Activated CD8-positive, alpha-beta T cell treated with anti-CD3 and anti-CD28 coated beads, Interleukin-2, amount 10 ng/mL, durations not matched to agents 7 days and 5 days (primary cell): ENCODE measurements around the gene ZNF324B. TPM values are rescaled to one million over a fixed set of nuclear protein-coding genes. Genes with fewer than 3 reads are reported as not detected.
"Not testable (repeated sequence)": the region's sequence is repeated elsewhere in the genome, so short reads cannot be mapped to it uniquely, and the experiment has no call there.

ENCODE experiments used
- ATAC-seq: fragments of 150-1000 bp; cut with Tn5 transposase; one replicate; pipeline ENCODE4 v1.10.0; 2021; ENCODE audit warnings: moderate library complexity
- CTCF ChIA-PET: fragments of 350-600 bp; sonication (Branson Sonifier 250); formaldehyde crosslinking; loops from one replicate; lab custom pipeline; 2021; ENCODE audit warnings: antibody characterized with exemption; lab: Charles Lee
- POLR2A ChIA-PET: fragments of 350-600 bp; sonication (Branson Sonifier 250); formaldehyde crosslinking; loops from one replicate; lab custom pipeline; 2021; ENCODE audit warnings: antibody characterized with exemption; lab: Charles Lee
- DNase-seq: peaks from one replicate; pipeline ENCODE4 v3.0.0-alpha.2; 2020
- H3K27ac Mint-ChIP-seq: one replicate; pipeline ENCODE4 v1.8.0; 2021; ENCODE audit warnings: mild to moderate bottlenecking, mixed read lengths
- H3K27me3 Mint-ChIP-seq: one replicate; pipeline ENCODE4 v1.8.0; 2021; ENCODE audit warnings: low read depth, mixed read lengths
- H3K36me3 Mint-ChIP-seq: one replicate; pipeline ENCODE4 v1.8.0; 2021; ENCODE audit warnings: low read depth, mixed read lengths
- H3K4me1 Mint-ChIP-seq: one replicate; pipeline ENCODE4 v1.8.0; 2021; ENCODE audit warnings: low read depth, mixed read lengths
- H3K4me3 Mint-ChIP-seq: one replicate; pipeline ENCODE4 v1.8.0; 2021; ENCODE audit warnings: mild to moderate bottlenecking, mixed read lengths
- H3K9me3 Mint-ChIP-seq: one replicate; pipeline ENCODE4 v1.8.0; 2022; ENCODE audit warnings: mixed read lengths; ENCODE audit not compliant: insufficient read depth
- total RNA-seq, 2 experiments: library from RNA; stranded (reverse); gene quantifications; one replicate each; pipeline ENCODE4 v1.2.3, GENCODE V29; 2021

The ZNF324B gene
- total RNA-seq, result 10 to 100 TPM; 10.6 to 12.5 TPM

DNA sequence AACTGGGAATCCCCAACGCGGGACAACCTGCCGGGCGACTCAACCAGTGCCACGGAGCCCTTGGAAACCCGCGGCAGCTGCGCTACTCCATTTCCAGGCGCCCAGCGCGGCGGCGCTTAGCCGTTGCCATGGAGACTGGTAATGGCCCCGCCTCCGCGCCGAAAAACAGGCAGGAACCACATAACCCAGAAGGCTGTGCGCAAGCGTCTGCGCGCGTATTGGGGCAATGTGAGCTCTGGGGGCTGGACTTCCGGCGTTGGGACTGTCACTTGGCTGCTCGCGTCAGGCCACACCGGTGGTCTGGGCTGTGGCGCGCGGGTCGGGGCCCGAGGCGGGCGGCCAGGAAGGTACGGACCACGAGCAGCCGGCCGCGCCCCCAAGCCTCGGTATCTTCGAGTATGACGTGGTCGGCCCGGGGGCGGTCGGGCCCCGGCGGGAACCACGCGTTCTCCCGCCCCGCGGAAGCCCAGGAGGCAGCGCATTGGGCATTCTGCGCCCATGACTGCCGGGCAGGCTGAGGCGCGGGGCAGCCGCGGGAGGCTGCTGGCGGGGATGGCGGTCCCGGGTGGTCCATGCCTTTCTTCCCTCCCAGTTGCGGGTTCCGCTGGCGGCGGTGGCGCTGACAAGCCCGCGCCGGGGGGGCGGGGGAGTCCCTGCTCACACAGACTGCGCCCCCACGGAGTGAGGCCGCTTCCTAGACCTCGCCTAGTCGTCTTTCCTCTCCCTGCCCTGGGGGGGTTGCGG, at the start of gene ZNF324B:
Gene ZNF324B, plus strand, starts transcription at position 265 of the 744 bp plus-strand sequence. CDS start 2,080 bp downstream, outside the sequence.
- Mint-ChIP-seq H3K27me3 (peaks cover 3% of the 10 kb centered on the region), H3K4me1 (peaks cover 22% of the 10 kb centered on the region), H3K36me3 (peaks cover 23% of the 10 kb centered on the region), H3K9me3 (peaks cover 11% of the 10 kb centered on the region), H3K27ac (peak within 1 kb of the TSS; percentile 55), H3K4me3 (peak within 1 kb of the TSS; percentile 73)
- DNase-seq (peak; percentile 98), ATAC-seq (peak; percentile 97)
- ChIA-PET CTCF (no interaction called here), POLR2A (interaction anchor here (1.2 kb wide), 1 partner anchor 12 kb away, joined by 3 read pairs; the partner anchor contains the start of gene ZNF132)

DNA sequence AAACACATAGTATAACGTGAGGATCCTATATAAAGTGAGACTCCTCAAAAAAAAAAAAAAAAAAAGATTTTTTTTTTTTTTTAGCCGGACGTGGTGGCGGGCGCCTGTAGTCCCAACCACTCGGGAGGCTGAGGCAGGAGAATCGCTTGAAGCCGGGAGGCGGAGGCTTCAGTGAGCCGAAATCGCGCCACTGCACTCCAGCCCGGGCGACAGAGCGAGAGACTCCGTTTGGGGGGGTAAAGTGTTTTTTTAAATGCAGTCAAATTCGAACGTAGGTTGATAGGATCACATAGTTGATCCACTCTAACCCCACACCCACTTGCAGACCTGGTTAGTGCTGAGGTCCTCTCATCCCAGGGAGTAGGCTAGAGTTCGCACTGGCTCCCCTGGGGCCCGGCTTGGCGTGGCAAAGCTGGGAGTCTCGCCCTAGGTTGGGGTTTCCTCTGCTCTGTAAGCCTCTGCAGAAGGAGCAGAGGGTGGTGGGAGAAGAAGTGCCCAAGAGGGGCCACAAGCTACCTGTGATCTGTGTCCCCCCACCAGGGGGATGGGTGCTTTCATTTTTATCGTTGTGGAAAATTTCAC, 49.5 kb upstream of the ZNF324B start:
- no peaks in the 10 kb centered on the region for H3K9me3 Mint-ChIP-seq
- peaks cover 35% of the 10 kb centered on the region for H3K4me1 Mint-ChIP-seq
- no peaks in the 10 kb centered on the region for H3K27me3 Mint-ChIP-seq
- peak overlapping the region; percentile 83 for H3K4me3 Mint-ChIP-seq
- H3K27ac Mint-ChIP-seq, result no peak overlapping the region
- ATAC-seq (no peak), DNase-seq (no peak)
- POLR2A ChIA-PET, result interaction anchor here (0.8 kb wide), 1 partner anchor 40 kb away, joined by 3 read pairs; the partner anchor contains the start of gene ZNF497
- H3K36me3 Mint-ChIP-seq, result peaks cover 6% of the 10 kb centered on the region
- CTCF ChIA-PET, result no interaction called here

DNA sequence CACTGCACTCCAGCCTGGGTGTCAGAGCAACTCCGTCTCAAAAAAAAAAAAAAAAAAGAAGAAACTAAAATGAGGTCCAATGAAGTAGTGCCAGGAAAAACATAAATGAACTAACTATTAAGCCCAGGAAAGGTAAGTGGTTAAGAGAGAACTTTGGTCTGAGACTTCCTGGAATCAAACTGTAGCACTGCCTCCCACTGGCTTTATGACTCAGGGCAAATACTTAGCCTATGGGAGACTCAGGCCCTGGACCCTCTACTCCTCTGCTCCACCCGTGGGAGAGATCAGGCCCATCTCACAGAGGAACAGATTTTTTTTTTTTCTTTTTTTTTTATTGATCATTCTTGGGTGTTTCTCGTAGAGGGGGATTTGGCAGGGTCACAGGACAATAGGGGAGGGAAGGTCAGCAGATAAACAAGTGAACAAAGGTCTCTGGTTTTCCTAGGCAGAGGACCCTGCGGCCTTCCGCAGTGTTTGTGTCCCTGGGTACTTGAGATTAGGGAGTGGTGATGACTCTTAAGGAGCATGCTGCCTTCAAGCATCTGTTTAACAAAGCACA, 47.4 kb upstream of the ZNF324B start:
- H3K36me3 Mint-ChIP-seq, DNase-seq, H3K27me3 Mint-ChIP-seq, POLR2A ChIA-PET, ATAC-seq, CTCF ChIA-PET, H3K9me3 Mint-ChIP-seq, H3K4me3 Mint-ChIP-seq: not testable (repeated sequence)
- H3K4me1 Mint-ChIP-seq, result peaks cover 45% of the 10 kb centered on the region
- H3K27ac Mint-ChIP-seq, result peak overlapping the region; percentile 30

DNA sequence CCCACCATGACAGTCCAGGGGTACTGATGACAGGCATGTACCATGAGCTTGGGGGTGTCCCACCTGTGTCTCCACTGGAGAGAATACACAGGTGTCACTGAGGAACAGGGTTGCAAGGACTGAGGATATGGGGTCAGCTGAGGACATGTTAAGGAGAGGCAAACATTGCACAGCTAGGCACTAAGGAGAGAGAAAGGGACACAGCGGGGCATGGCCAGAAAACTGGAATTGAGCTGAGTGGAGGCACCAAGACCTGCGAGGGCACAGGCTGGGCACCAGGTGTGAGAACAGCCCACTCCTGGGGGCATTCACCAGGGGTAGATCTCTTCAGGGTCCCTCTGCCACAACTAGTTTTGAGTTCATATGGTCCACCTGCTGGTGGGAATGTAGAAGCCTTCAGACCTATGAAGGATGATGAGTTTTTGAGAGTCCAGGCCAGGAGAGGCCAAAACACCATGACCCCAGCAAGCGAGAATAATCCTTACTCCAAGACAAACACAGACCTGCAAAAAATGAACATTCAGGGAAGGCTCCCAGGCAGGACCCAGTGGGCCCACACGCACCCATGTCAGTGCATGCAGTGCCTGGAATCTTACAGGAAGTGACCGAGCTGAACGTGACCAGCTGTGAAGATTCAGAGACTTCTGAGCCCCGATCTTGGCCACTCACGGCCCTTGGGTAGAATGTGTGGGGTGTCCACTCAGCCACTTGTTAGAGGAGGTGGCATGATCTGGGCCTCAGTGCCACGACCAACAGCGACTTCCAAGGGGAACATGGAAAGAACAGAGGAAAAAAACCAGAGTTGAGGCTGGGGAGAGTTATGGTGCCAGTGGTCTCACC, 44.4 kb upstream of the ZNF324B start:
- Mint-ChIP-seq H3K36me3 (peaks cover 10% of the 10 kb centered on the region), H3K4me3 (peak overlapping the region; percentile 96), H3K4me1 (peaks cover 42% of the 10 kb centered on the region), H3K27me3 (no peaks in the 10 kb centered on the region), H3K27ac (peak overlapping the region; percentile 95), H3K9me3 (no peaks in the 10 kb centered on the region)
- ATAC-seq (no peak), DNase-seq (no peak)
- ChIA-PET CTCF (interaction anchor here (1.1 kb wide), 2 partner anchors 80 to 113 kb away, joined by 3 read pairs; partner anchors contain the start of genes ZBTB45 and ZSCAN22), POLR2A (interaction anchor here (0.7 kb wide), 1 partner anchor 20 kb away, joined by 3 read pairs; the partner anchor contains the start of gene RPS5)

DNA sequence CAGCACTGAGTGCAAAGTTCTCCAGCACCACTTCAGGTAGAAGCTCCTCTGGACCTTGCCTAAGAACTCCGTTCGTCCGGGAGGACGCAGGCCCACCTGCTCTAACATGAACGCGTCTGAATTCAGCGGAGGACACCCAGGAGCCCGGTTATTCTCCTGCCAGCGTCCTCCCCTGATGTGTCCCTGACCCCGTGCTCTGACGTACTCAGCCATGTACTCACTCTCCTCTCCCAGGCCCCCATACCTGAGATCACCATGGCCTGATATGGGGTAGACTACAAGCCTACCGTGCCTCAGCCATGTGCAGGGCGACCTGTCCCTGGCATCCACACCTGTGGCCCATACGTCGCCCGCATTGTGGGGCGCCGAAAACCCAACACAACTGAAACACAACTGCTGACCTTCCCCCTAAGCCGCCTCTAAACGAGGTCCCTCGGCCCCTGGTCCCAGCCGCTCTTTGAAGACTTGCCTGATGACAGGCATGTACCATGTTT, 43.7 kb upstream of the ZNF324B start:
- DNase-seq (peak; percentile 31), ATAC-seq (peak; percentile 7)
- ChIA-PET POLR2A (interaction anchor here (1.0 kb wide), 1 partner anchor 32 kb away, joined by 4 read pairs; the partner anchor contains the start of gene ZNF132), CTCF (interaction anchor here (1.0 to 1.1 kb wide), 3 partner anchors 10 to 112 kb away, joined by 3 to 4 read pairs (median 4); partner anchors contain the start of gene ZBTB45)
- Mint-ChIP-seq H3K4me1 (peaks cover 42% of the 10 kb centered on the region), H3K27me3 (no peaks in the 10 kb centered on the region), H3K36me3 (peaks cover 12% of the 10 kb centered on the region), H3K4me3 (peak overlapping the region; percentile 96), H3K27ac (peak overlapping the region; percentile 95), H3K9me3 (no peaks in the 10 kb centered on the region)

DNA sequence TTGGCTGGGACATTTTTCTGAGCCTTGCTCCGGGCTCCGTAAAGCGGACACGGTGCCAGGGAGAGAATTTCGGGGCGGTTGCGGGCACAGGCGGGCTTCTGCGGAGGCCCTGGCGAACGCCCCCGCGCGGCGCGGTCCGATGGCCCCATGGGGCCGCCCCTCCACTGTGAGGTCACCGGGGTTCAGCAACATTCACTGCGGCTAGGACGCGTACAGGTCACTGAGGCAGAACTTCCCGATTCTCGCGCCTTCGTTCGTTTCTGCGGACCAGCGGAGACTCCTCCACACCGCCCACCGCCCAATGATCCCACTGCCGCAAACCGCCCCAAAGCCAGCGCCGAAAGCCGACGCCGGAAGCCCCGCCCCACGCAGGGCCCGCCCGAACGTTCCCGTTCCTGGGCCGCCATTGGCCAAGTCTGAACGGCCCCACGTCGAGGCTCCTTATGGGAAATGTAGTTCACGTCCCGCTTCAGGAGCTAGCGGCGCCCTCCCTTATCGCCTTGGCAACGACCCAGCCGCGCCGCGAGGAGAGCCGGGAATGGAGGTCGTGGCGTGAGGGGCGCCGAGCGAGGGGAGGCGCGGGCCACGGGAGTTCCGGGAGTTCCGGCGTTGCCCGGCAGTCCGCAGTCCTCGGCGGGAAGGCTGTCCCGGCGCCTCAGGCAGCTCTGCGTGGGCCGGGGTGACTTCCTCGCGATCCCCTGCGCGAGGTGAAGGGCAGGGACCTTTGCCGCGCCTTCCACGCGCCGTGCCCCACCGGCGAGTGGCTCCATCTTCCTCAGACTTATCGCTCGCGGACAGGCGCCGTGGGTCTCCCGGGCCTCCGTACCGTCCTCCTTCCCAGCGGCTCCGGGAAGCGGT, 43.0 kb upstream of the ZNF324B start, which contains the start of gene ZNF584:
Gene ZNF584, plus strand, starts transcription at position 498 of the 858 bp plus-strand sequence. CDS start 499 bp downstream, outside the sequence.
- H3K36me3 Mint-ChIP-seq, result peaks cover 12% of the 10 kb centered on the region
- CTCF ChIA-PET, result interaction anchor here (0.6 to 1.4 kb wide), 8 partner anchors 9 to 106 kb away, joined by 3 to 4 read pairs (median 3); partner anchors contain the start of gene ZNF497

DNA sequence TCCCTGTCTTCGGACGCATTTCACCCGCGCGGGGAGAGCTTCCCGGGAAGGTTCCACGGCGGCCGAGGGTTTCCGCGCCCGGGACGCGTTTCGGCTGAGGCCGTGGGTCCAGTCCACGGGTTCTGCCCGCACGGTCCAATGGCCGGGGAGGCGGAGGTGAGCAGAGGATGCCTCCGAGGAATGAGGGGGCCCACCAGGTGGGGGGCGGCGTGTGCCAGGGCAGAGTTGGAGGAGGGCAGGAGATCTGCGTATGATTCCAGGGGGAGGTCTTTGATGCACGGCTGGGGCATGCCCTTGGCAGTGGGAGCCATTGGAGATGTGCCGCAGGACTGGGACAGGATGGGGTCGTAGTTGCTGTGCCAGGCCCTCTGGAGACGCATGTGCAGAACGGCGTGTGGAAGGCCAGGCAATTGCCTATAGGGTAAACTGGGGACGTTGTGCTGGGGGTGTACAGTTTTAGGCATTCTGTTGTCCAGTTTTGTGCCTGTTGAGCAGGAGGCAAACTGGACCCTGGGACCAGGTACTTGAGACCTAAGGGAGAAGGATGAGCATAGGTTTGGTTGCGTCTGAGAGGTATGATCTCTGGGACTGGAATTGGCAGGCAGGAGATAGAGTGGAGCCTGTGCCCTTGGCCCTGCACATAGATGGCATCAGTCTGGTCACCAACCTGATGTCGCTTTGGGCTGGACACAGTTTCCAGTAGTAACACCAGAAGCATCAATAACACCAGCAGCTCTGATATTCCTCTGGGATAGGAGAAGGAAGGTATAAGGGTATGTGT, 42.2 kb upstream of the ZNF324B start:
- ChIA-PET POLR2A (interaction anchor here (0.8 to 1.0 kb wide), 2 partner anchors 31 to 146 kb away, joined by 3 to 4 read pairs; partner anchors contain the start of genes CHMP2A and ZNF132), CTCF (interaction anchor here (0.6 to 1.5 kb wide), 9 partner anchors 8 to 105 kb away, joined by 3 to 4 read pairs (median 3); partner anchors contain the start of gene ZNF497)
- Mint-ChIP-seq H3K4me3 (peak overlapping the region; percentile 96), H3K4me1 (peaks cover 33% of the 10 kb centered on the region), H3K9me3 (no peaks in the 10 kb centered on the region), H3K27me3 (no peaks in the 10 kb centered on the region), H3K36me3 (peaks cover 15% of the 10 kb centered on the region), H3K27ac (peak overlapping the region; percentile 68)
- peak; percentile 20 for ATAC-seq
- peak; percentile 43 for DNase-seq

More for the DNA sequence above, 43.0 kb upstream of the ZNF324B start, which contains the start of gene ZNF584:
- Mint-ChIP-seq H3K27ac (peak within 1 kb of the TSS; percentile 95), H3K4me1 (peaks cover 38% of the 10 kb centered on the region), H3K4me3 (peak within 1 kb of the TSS; percentile 96), H3K27me3 (no peaks in the 10 kb centered on the region), H3K9me3 (no peaks in the 10 kb centered on the region)
- DNase-seq (peak; percentile 96), ATAC-seq (peak; percentile 95)
- POLR2A ChIA-PET, result interaction anchor here (0.8 to 1.0 kb wide), 2 partner anchors 32 to 147 kb away, joined by 3 to 4 read pairs; partner anchors contain the start of genes CHMP2A and ZNF132

DNA sequence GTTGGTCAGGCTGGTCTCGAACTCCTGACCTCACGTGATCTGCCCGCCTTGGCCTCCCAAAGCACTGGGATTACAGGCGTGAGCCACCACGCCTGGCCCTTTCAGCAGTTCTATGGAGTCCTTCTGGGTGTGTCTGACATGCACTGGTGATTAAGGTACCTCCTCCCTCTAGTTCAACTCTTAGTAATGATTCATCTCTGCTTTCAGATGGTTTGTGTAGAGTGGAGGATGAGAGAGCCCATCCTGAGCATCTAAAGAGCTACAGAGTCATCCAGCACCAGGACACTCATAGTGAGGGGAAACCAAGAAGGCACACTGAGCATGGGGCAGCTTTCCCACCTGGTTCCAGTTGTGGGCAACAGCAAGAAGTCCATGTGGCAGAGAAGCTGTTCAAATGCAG, 34.8 kb upstream of the ZNF324B start:
- no peak for ATAC-seq
- Mint-ChIP-seq H3K27ac (no peak overlapping the region), H3K4me1 (no peaks in the 10 kb centered on the region), H3K36me3 (peaks cover 43% of the 10 kb centered on the region), H3K4me3 (no peak overlapping the region), H3K9me3 (no peaks in the 10 kb centered on the region), H3K27me3 (no peaks in the 10 kb centered on the region)
- no peak for DNase-seq
- ChIA-PET POLR2A (interaction anchor here (0.7 kb wide), 1 partner anchor 55 kb away, joined by 3 read pairs; no protein-coding TSS in a partner anchor), CTCF (interaction anchor here (1.8 kb wide), 1 partner anchor 8 kb away, joined by 4 read pairs; the partner anchor contains the start of gene ZNF584)

DNA sequence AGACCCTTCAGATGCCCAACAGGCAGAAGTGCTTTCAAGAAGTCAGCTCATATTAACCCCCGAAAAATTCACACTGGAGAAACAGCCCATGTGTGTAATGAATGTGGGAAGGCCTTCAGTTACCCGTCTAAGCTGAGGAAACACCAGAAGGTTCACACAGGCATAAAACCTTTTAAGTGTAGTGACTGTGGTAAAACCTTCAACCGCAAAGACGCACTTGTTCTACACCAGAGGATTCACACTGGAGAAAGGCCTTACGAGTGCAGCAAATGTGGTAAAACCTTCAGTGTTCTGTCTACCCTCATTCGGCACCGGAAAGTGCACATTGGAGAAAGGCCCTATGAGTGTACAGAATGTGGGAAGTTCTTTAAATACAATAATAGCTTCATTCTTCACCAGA, 34.4 kb upstream of the ZNF324B start:
- POLR2A ChIA-PET, result interaction anchor here (0.7 kb wide), 1 partner anchor 55 kb away, joined by 3 read pairs; no protein-coding TSS in a partner anchor
- Mint-ChIP-seq H3K4me1 (no peaks in the 10 kb centered on the region), H3K36me3 (peaks cover 44% of the 10 kb centered on the region), H3K27ac (no peak overlapping the region), H3K4me3 (no peak overlapping the region), H3K27me3 (no peaks in the 10 kb centered on the region), H3K9me3 (no peaks in the 10 kb centered on the region)
- ATAC-seq, result no peak
- no peak for DNase-seq
- CTCF ChIA-PET, result interaction anchor here (1.8 kb wide), 1 partner anchor 9 kb away, joined by 4 read pairs; the partner anchor contains the start of gene ZNF584
